Measurements from ENCODE around the gene HS3ST2. TPM values are rescaled to one million over a fixed set of nuclear protein-coding genes. Genes with fewer than 3 reads are reported as not detected.

Gene HS3ST2
- total RNA-seq, result 1 to 10 TPM in 3 of 4 donors, under 1 TPM in 1; 0.71 to 2.2 (median 1.5) TPM

- intact Hi-C loops (cut with DNase I), result no loop called here
- H3K27me3 ChIP-seq, result peaks cover 0 to 56% (median 33%) of the 10 kb centered on the region in 4 donors
- H3K27ac ChIP-seq (replicated peaks in 1 of 4), result no peak within 1 kb of the TSS
- no peaks in the 10 kb centered on the region for H3K9me3 ChIP-seq
- no peak for TF ChIP-seq EP300 (IDR thresholded peaks at IDR 0.05)
- no peak for TF ChIP-seq POLR2AphosphoS5 (IDR thresholded peaks at IDR 0.05)
- no peak for TF ChIP-seq POLR2A (IDR thresholded peaks at IDR 0.05; ENCODE audit: low read depth)
- peak; percentile 21 to 53 (median 30) for TF ChIP-seq CTCF (IDR thresholded peaks at IDR 0.05)
- peak within 1 kb of the TSS; percentile 50 to 58 (median 56) for H3K4me3 ChIP-seq
- H3K4me1 ChIP-seq, result peaks cover 16 to 24% (median 22%) of the 10 kb centered on the region in 4 donors
- DNase-seq (ENCODE audit: extremely low spot score), result no peak
- WGBS, result 0% methylated on average over 15 of the region's 90 CpGs
- no peaks in the 10 kb centered on the region for H3K36me3 ChIP-seq
Measured at GRCh38 chr16:22813948-22814710, at the start of gene HS3ST2. Gene HS3ST2 (plus strand): TSS chr16:22814162. CDS start chr16:22814611, 449 bp downstream.

GRCh38 chr16:22764662-22765327 lies 49.2 kb upstream of the HS3ST2 start:
- peak; percentile 66 for DNase-seq (ENCODE audit: extremely low spot score)
- intact Hi-C loops (cut with DNase I), result no loop called here

GRCh38 chr16:22765479-22765878 lies 48.5 kb upstream of the HS3ST2 start:
- Histone ChIP-seq H3K27me3 (no peaks in the 10 kb centered on the region), H3K4me1 (peaks cover 0 to 31% (median 29%) of the 10 kb centered on the region in 4 donors), H3K36me3 (no peaks in the 10 kb centered on the region), H3K4me3 (no peak overlapping the region), H3K9me3 (no peaks in the 10 kb centered on the region), H3K27ac (replicated peaks in 1 of 4) (peak overlapping the region; percentile 28 to 73 (median 60))
- TF ChIP-seq POLR2A (IDR thresholded peaks at IDR 0.05; ENCODE audit: low read depth) (no peak), CTCF (IDR thresholded peaks at IDR 0.05) (no peak)
- intact Hi-C loops (cut with DNase I), result no loop called here
- DNase-seq (ENCODE audit: extremely low spot score), result no peak

More at GRCh38 chr16:22764662-22765327, 49.2 kb upstream of the HS3ST2 start:
- no peaks in the 10 kb centered on the region for H3K36me3 ChIP-seq
- no peaks in the 10 kb centered on the region for H3K27me3 ChIP-seq
- no peak for TF ChIP-seq POLR2A (IDR thresholded peaks at IDR 0.05; ENCODE audit: low read depth)
- no peak for TF ChIP-seq CTCF (IDR thresholded peaks at IDR 0.05)
- no peak for TF ChIP-seq POLR2AphosphoS5 (IDR thresholded peaks at IDR 0.05)
- TF ChIP-seq EP300 (IDR thresholded peaks at IDR 0.05), result no peak
- no peak overlapping the region for H3K4me3 ChIP-seq
- 33% methylated on average over 9 of the region's 9 CpGs for WGBS
- H3K9me3 ChIP-seq, result no peaks in the 10 kb centered on the region
- H3K27ac ChIP-seq (replicated peaks in 1 of 4), result peak overlapping the region; percentile 28 to 73 (median 60)
- H3K4me1 ChIP-seq, result peaks cover 0 to 31% (median 29%) of the 10 kb centered on the region in 4 donors

- no peak overlapping the region for H3K4me3 ChIP-seq
- H3K36me3 ChIP-seq, result no peaks in the 10 kb centered on the region
- peaks cover 0 to 7% (median 0%) of the 10 kb centered on the region in 4 donors for H3K9me3 ChIP-seq
- DNase-seq (ENCODE audit: extremely low spot score), result no peak
- peaks cover 0 to 7% (median 0%) of the 10 kb centered on the region in 4 donors for H3K27me3 ChIP-seq
- H3K4me1 ChIP-seq, result peaks cover 0 to 4% (median 2%) of the 10 kb centered on the region in 4 donors
- WGBS, result 81% methylated on average over 2 of the region's 2 CpGs
- intact Hi-C loops (cut with DNase I), result no loop called here
- TF ChIP-seq CTCF (IDR thresholded peaks at IDR 0.05) (no peak), POLR2A (IDR thresholded peaks at IDR 0.05; ENCODE audit: low read depth) (no peak), POLR2AphosphoS5 (IDR thresholded peaks at IDR 0.05) (no peak), EP300 (IDR thresholded peaks at IDR 0.05) (no peak)
- no peak overlapping the region for H3K27ac ChIP-seq (replicated peaks in 1 of 4)
Measured at GRCh38 chr16:22770866-22771265, 43.1 kb upstream of the HS3ST2 start.

Measured in esophagus muscularis mucosa (tissue), 4 donors.